Renal pelvis (tissue), 4 donors: ENCODE data around the gene KRT82. TPM values are rescaled to one million over a fixed set of nuclear protein-coding genes. Genes with fewer than 3 reads are reported as not detected.

Source experiments
- DNase-seq: peaks from one replicate; pipeline ENCODE4 v3.0.0-alpha.2; 2013
- polyA plus RNA-seq, 3 donors: library from polyadenylated mRNA; unstranded; fragments of 120-200 nt; gene quantifications; one replicate each; pipeline ENCODE4 v1.2.1, GENCODE V29; 2013; ENCODE audit not compliant: insufficient read length in 3 of 3

KRT82 gene
- polyA plus RNA-seq, 3 donors = not detected

- DNase-seq = no peak
Observed at GRCh38 chr12:52344111-52344510, 62.0 kb downstream of the KRT82 start.

Other genes starting within 250 kb of the KRT82 start
- gene KRT80, start 214.3 kb downstream of the KRT82 start, polyA plus RNA-seq = 1 to 10 TPM in 1 of 3 donors, under 1 TPM in 2; 0.70 to 1.1 (median 0.99) TPM
- gene KRT7, start 173.1 kb downstream of the KRT82 start, polyA plus RNA-seq = 10 to 100 TPM; 62.3 to 83.1 (median 64.3) TPM
- not detected for gene KRT86, start 131.7 kb downstream of the KRT82 start, polyA plus RNA-seq
- under 1 TPM in 1 of 3 donors, not detected in 2; 0.11 TPM for gene KRT81, start 114.8 kb downstream of the KRT82 start, polyA plus RNA-seq
- gene KRT83, start 84.9 kb downstream of the KRT82 start, polyA plus RNA-seq = not detected
- gene KRT85, start 38.9 kb downstream of the KRT82 start, polyA plus RNA-seq = not detected
- not detected for gene KRT84, start 20.7 kb downstream of the KRT82 start, polyA plus RNA-seq
- gene KRT75, start 28.0 kb upstream of the KRT82 start, polyA plus RNA-seq = not detected
- gene KRT6B, start 45.8 kb upstream of the KRT82 start, polyA plus RNA-seq = not detected
- not detected for gene KRT6C, start 67.5 kb upstream of the KRT82 start, polyA plus RNA-seq
- gene KRT6A, start 86.9 kb upstream of the KRT82 start, polyA plus RNA-seq = not detected
- gene KRT5, start 114.1 kb upstream of the KRT82 start, polyA plus RNA-seq = 1 to 10 TPM in 1 of 3 donors, under 1 TPM in 2; 0.44 to 1.1 (median 0.59) TPM
- gene KRT71, start 146.8 kb upstream of the KRT82 start, polyA plus RNA-seq = not detected
- not detected for gene KRT74, start 167.5 kb upstream of the KRT82 start, polyA plus RNA-seq
- under 1 TPM in 1 of 3 donors, not detected in 2; 0.04 TPM for gene KRT72, start 195.1 kb upstream of the KRT82 start, polyA plus RNA-seq
- not detected for gene KRT73, start 212.2 kb upstream of the KRT82 start, polyA plus RNA-seq
- gene KRT2, start 245.9 kb upstream of the KRT82 start, polyA plus RNA-seq = not detected